Activated CD4-positive, alpha-beta T cell treated with anti-CD3 and anti-CD28 coated beads, Interleukin-2, amount 10 ng/mL, durations not matched to agents 7 days and 5 days (primary cell): ENCODE measurements around the gene APOL4. TPM values are rescaled to one million over a fixed set of nuclear protein-coding genes. Genes with fewer than 3 reads are reported as not detected.
"Not testable (repeated sequence)": the region's sequence is repeated elsewhere in the genome, so short reads cannot be mapped to it uniquely, and the experiment has no call there.

Experiments used
- CTCF ChIA-PET: fragments of 350-600 bp; sonication (Branson Sonifier 250); formaldehyde crosslinking; loops from one replicate; lab custom pipeline; 2021; ENCODE audit warnings: antibody characterized with exemption; lab: Charles Lee
- POLR2A ChIA-PET: fragments of 350-600 bp; sonication (Branson Sonifier 250); formaldehyde crosslinking; loops from one replicate; lab custom pipeline; 2021; ENCODE audit warnings: antibody characterized with exemption; lab: Charles Lee
- DNase-seq: peaks from one replicate; pipeline ENCODE4 v3.0.0-alpha.2; 2020
- H3K27ac Mint-ChIP-seq: one replicate; pipeline ENCODE4 v1.8.0; 2021; ENCODE audit warnings: mild to moderate bottlenecking, moderate library complexity, mixed read lengths
- H3K27me3 Mint-ChIP-seq: one replicate; pipeline ENCODE4 v1.8.0; 2021; ENCODE audit warnings: mixed read lengths
- H3K36me3 Mint-ChIP-seq: one replicate; pipeline ENCODE4 v1.8.0; 2021; ENCODE audit warnings: low read depth, mixed read lengths
- H3K4me1 Mint-ChIP-seq: one replicate; pipeline ENCODE4 v1.8.0; 2021; ENCODE audit warnings: mixed read lengths
- H3K4me3 Mint-ChIP-seq: one replicate; pipeline ENCODE4 v1.8.0; 2021; ENCODE audit warnings: mild to moderate bottlenecking, moderate library complexity, mixed read lengths
- H3K9me3 Mint-ChIP-seq: one replicate; pipeline ENCODE4 v1.8.0; 2021; ENCODE audit warnings: mixed read lengths
- total RNA-seq, 2 experiments: library from RNA; stranded (reverse); gene quantifications; one replicate each; pipeline ENCODE4 v1.2.3, GENCODE V29; 2021

The APOL4 gene
- total RNA-seq, 2 experiments from 2014 or later, result 0.54 to 0.57 TPM

DNA sequence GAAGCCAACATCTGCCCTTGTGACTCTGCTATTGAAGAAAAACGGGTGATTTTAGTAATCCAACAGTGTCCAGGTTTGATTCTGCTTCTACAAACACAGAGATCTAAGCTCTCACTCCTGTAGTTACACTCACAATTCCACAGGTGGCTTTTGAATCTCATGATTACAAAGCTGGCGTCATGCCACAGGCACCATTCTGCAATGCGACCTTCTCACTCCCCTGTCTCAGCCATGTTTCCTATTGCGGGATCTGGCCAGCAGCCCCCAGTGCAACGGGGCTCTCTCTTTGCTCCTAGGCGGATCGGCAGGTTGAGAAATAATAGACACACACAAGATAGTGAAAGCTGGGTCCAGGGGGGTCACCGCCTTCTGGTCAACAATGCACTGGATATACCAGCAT is 1.3 kb upstream of the APOL4 start:
- H3K27ac Mint-ChIP-seq, DNase-seq, H3K4me3 Mint-ChIP-seq, H3K27me3 Mint-ChIP-seq, POLR2A ChIA-PET, H3K9me3 Mint-ChIP-seq, H3K36me3 Mint-ChIP-seq: not testable (repeated sequence)
- CTCF ChIA-PET, result interaction anchor here (0.6 to 1.5 kb wide), 2 partner anchors 30 to 37 kb away, joined by 3 read pairs; partner anchors contain the start of gene APOL2
- peaks cover 24% of the 10 kb centered on the region for H3K4me1 Mint-ChIP-seq

GRCh38 chr22:36201025-36201424 is 584 bp downstream of the APOL4 start:
- H3K27me3 Mint-ChIP-seq, DNase-seq, H3K36me3 Mint-ChIP-seq, H3K4me3 Mint-ChIP-seq, H3K27ac Mint-ChIP-seq, CTCF ChIA-PET, POLR2A ChIA-PET, H3K9me3 Mint-ChIP-seq: not testable (repeated sequence)
- peaks cover 42% of the 10 kb centered on the region for H3K4me1 Mint-ChIP-seq

DNA sequence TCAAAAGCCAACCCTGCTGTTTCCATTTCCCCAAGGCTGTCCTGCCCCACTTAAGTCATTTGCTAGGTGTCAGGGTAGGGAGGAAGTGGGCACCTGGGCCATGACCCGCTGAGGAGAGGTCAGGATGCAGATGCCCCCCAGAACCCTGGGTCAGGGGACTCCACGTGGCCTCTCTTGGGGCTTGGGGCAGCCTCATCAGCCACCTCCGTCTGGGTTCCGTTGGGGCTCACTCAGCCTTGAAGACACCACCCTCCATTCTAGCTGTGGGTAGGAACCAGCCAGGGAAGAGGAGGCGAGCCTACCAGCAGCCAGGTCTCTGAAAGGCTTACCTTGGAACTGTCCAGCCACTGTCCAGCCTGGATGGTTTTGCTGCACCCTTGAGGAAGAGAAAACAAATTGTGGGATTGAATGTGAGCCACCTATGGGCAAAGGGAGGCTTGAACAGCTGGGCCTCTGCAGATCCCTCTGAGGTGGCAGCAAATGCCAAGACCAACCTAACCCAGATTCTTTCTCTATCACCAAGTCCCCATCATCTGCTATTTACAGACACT is 2.5 kb downstream of the APOL4 start:
- Mint-ChIP-seq H3K27ac (no peak overlapping the region), H3K4me1 (peaks cover 40% of the 10 kb centered on the region), H3K4me3 (no peak overlapping the region), H3K36me3 (no peaks in the 10 kb centered on the region), H3K27me3 (no peaks in the 10 kb centered on the region), H3K9me3 (no peaks in the 10 kb centered on the region)
- DNase-seq, result no peak
- POLR2A ChIA-PET, result no interaction called here
- CTCF ChIA-PET, result interaction anchor here (2.0 kb wide), 1 partner anchor 10 kb away, joined by 5 read pairs; no protein-coding TSS in a partner anchor

DNA sequence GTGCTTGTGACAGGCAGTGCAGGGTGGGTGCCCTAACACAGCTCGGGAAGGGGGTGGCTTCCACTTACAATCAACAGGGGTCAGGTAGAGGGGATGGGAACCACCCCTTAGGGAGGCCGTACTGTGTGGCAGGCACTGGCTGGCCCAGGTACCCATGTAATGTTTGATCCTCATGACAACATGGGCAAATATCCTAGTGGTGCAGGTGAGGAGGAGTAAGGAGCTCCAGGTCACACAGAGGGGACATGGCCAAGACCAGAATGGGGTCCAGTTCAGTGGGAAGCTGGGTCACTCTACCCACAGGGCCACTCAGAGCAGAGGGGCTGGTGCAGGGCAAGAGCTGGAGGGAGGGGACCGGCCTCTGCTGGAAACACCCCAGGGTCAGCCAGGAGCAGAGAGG is 3.1 kb downstream of the APOL4 start:
- DNase-seq, result no peak
- Mint-ChIP-seq H3K27ac (peak overlapping the region; percentile 16), H3K4me3 (no peak overlapping the region), H3K36me3 (no peaks in the 10 kb centered on the region), H3K27me3 (no peaks in the 10 kb centered on the region), H3K9me3 (no peaks in the 10 kb centered on the region), H3K4me1 (peaks cover 40% of the 10 kb centered on the region)
- ChIA-PET POLR2A (no interaction called here), CTCF (interaction anchor here (2.0 kb wide), 1 partner anchor 10 kb away, joined by 5 read pairs; no protein-coding TSS in a partner anchor)

DNA sequence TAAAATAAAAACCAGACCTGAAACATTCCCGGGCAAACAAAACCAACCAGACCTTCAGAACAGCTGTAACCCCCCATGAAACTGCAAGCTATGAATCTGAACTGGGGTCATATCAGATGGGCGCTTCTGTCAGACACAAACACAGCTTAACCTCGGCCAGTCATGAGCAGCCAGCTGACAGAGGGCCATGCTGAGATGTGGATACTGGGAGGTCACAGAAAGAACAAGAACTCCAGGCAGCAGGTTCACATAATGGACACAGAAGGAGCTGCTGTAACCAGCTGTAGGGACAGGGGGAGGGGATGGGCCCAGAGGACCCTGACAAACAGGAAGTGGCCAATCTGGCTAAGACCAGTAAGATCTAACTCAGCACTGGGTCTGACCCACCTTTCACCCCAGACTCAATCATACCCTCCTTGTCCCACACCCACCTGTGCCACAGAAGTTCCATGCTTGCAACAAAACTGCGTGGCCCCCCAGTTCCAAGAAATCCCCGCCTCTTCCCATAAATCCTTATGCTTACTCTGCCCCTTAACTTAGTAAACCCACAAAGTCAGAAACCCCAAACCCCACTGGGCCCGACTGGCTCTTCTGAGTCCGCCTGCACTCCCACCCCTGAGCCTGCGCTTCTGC is 4.0 kb downstream of the APOL4 start:
- POLR2A ChIA-PET, result no interaction called here

DNA sequence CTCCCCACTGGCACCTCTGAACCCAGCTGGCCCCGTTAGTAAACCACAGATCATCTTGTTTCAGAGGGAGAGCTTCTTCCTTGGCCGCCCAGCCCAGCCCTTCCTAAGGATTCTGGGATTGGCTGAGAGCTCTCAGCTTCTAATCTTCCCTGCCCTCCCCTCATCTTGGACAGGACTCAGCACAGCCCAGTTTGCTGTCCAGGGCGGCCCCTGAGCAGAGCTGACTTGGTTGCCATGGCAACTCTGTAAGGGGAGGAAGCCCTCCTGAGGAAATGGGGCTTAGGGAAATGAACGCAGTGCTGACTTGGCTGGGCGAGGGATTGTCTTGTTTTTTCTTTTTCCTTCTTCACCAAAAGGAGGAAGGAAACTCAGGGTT is 4.6 kb downstream of the APOL4 start:
- Mint-ChIP-seq H3K9me3 (no peaks in the 10 kb centered on the region), H3K4me1 (peaks cover 35% of the 10 kb centered on the region), H3K4me3 (no peak overlapping the region), H3K27me3 (peaks cover 4% of the 10 kb centered on the region), H3K27ac (peak overlapping the region; percentile 63), H3K36me3 (no peaks in the 10 kb centered on the region)
- ChIA-PET CTCF (no interaction called here), POLR2A (no interaction called here)
- DNase-seq, result no peak

More for the DNA sequence above, 4.0 kb downstream of the APOL4 start:
- Mint-ChIP-seq H3K4me1 (peaks cover 37% of the 10 kb centered on the region), H3K27me3 (peaks cover 2% of the 10 kb centered on the region), H3K27ac (peak overlapping the region; percentile 63), H3K36me3 (no peaks in the 10 kb centered on the region), H3K4me3 (no peak overlapping the region), H3K9me3 (no peaks in the 10 kb centered on the region)
- peak; percentile 19 for DNase-seq
- CTCF ChIA-PET, result interaction anchor here (2.0 kb wide), 1 partner anchor 11 kb away, joined by 5 read pairs; no protein-coding TSS in a partner anchor

- Mint-ChIP-seq H3K4me1 (peaks cover 33% of the 10 kb centered on the region), H3K27me3 (peaks cover 4% of the 10 kb centered on the region), H3K27ac (no peak overlapping the region), H3K9me3 (no peaks in the 10 kb centered on the region), H3K4me3 (no peak overlapping the region), H3K36me3 (no peaks in the 10 kb centered on the region)
- ChIA-PET CTCF (interaction anchor here (0.9 to 1.4 kb wide), 2 partner anchors 11 to 126 kb away, joined by 3 read pairs; no protein-coding TSS in a partner anchor), POLR2A (no interaction called here)
- DNase-seq, result no peak
Observed at GRCh38 chr22:36196254-36197064, 5.2 kb downstream of the APOL4 start.

- H3K9me3 Mint-ChIP-seq, result no peaks in the 10 kb centered on the region
- no peak overlapping the region for H3K27ac Mint-ChIP-seq
Observed at GRCh38 chr22:36194971-36195370, 6.6 kb downstream of the APOL4 start.

GRCh38 chr22:36194385-36194784 is 7.2 kb downstream of the APOL4 start:
- Mint-ChIP-seq H3K4me1 (peaks cover 30% of the 10 kb centered on the region), H3K36me3 (no peaks in the 10 kb centered on the region), H3K4me3 (no peak overlapping the region), H3K27ac (no peak overlapping the region), H3K27me3 (peaks cover 6% of the 10 kb centered on the region), H3K9me3 (no peaks in the 10 kb centered on the region)
- CTCF ChIA-PET, result interaction anchor here (0.6 to 1.8 kb wide), 5 partner anchors 11 to 44 kb away, joined by 3 to 7 read pairs (median 3); partner anchors contain the start of gene APOL2
- no peak for DNase-seq
- POLR2A ChIA-PET, result no interaction called here

More at GRCh38 chr22:36194971-36195370, 6.6 kb downstream of the APOL4 start:
- peak; percentile 61 for DNase-seq
- ChIA-PET POLR2A (no interaction called here), CTCF (interaction anchor here (0.6 to 1.8 kb wide), 5 partner anchors 12 to 44 kb away, joined by 3 to 7 read pairs (median 3); partner anchors contain the start of gene APOL2)
- Mint-ChIP-seq H3K4me3 (no peak overlapping the region), H3K4me1 (peaks cover 30% of the 10 kb centered on the region), H3K36me3 (no peaks in the 10 kb centered on the region), H3K27me3 (peaks cover 6% of the 10 kb centered on the region)

DNA sequence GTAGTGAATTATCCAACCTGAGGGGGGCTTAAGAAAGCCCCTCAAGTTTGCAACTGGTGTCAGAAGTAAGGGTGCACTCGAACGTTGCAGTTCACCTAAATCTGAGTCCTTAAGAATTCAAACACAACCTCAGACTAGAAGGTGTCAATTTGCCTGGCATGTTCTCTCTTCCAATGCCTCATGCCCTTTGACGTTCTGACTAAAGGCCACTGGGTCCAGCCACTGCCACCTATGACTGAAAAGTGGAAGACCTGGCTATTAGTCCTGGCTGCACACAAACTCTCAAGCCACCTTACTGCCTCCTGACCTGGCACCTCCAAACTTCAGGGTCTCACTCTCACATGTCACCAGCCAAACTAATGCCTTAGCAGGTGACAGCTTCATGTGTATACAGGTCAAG is 8.0 kb downstream of the APOL4 start:
- Mint-ChIP-seq H3K9me3 (no peaks in the 10 kb centered on the region), H3K27ac (no peak overlapping the region), H3K36me3 (no peaks in the 10 kb centered on the region), H3K27me3 (peaks cover 6% of the 10 kb centered on the region), H3K4me1 (peaks cover 29% of the 10 kb centered on the region), H3K4me3 (no peak overlapping the region)
- ChIA-PET CTCF (interaction anchor here (1.8 kb wide), 1 partner anchor 45 kb away, joined by 7 read pairs; the partner anchor contains the start of gene APOL2), POLR2A (no interaction called here)
- no peak for DNase-seq

DNA sequence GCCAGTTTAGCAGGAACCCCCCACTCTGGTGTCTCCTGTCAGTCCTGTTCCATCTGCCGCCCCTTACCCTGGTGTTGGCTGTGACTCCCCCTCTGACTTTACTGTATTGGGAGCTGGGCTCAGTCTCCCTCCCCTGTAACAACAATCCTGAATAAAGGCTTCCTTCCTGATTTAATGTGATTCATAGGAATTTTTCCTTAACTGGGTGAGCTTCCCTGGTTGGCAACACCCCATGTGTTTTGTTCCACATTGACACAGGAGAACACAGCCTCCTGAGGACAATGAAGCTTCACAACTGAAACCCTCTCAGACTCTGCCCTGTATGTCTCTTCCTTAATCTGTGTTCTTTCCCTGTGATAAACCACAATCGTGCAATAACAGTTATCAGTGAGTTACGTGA is 8.4 kb downstream of the APOL4 start:
- no peak for DNase-seq
- CTCF ChIA-PET, result interaction anchor here (1.8 kb wide), 1 partner anchor 46 kb away, joined by 7 read pairs; the partner anchor contains the start of gene APOL2
- Mint-ChIP-seq H3K36me3 (no peaks in the 10 kb centered on the region), H3K9me3 (no peaks in the 10 kb centered on the region), H3K27me3 (peaks cover 6% of the 10 kb centered on the region), H3K4me3 (no peak overlapping the region), H3K27ac (no peak overlapping the region), H3K4me1 (peaks cover 25% of the 10 kb centered on the region)
- POLR2A ChIA-PET, result no interaction called here

GRCh38 chr22:36192542-36192941 is 9.1 kb downstream of the APOL4 start:
- DNase-seq, result no peak
- Mint-ChIP-seq H3K27ac (no peak overlapping the region), H3K9me3 (no peaks in the 10 kb centered on the region), H3K4me1 (peaks cover 19% of the 10 kb centered on the region), H3K4me3 (no peak overlapping the region), H3K36me3 (no peaks in the 10 kb centered on the region), H3K27me3 (peaks cover 6% of the 10 kb centered on the region)
- CTCF ChIA-PET, result interaction anchor here (0.7 kb wide), 1 partner anchor 15 kb away, joined by 3 read pairs; no protein-coding TSS in a partner anchor
- POLR2A ChIA-PET, result no interaction called here
